ENCODE data around the gene FBXO24. TPM values are rescaled to one million over a fixed set of nuclear protein-coding genes. Genes with fewer than 3 reads are reported as not detected.

FBXO24 gene
- total and polyA plus RNA-seq, 7 experiments from 2014 or later = 0.75 to 3.1 (median 2.0) TPM

- Mint-ChIP-seq H3K4me3 (no peak overlapping the region), H3K4me1 (peaks cover 19 to 42% (median 29%) of the 10 kb centered on the region in 7 donors), H3K9me3 (no peaks in the 10 kb centered on the region), H3K27ac (peak overlapping the region in 5 of 9 donors; percentile 2 to 75 (median 52)), H3K36me3 (peaks cover 0 to 4% (median 4%) of the 10 kb centered on the region in 5 donors), H3K27me3 (peaks cover 0 to 4% (median 0%) of the 10 kb centered on the region in 5 donors)
- ATAC-seq (no peak), DNase-seq (no peak)
- H3K4me3 ChIP-seq (ENCODE audit: low read length) = no peak overlapping the region
- intact Hi-C loops (cut with micrococcal nuclease) = no loop called here
- no peak overlapping the region for H3K27ac ChIP-seq (ENCODE audit: low read depth, low read length)
- no peaks in the 10 kb centered on the region for H3K27me3 ChIP-seq (ENCODE audit: control insufficient read depth in 2 of 2, insufficient read depth in 2 of 2, low read length in 2 of 2)
- H3K36me3 ChIP-seq (ENCODE audit: control insufficient read depth in 2 of 3, insufficient read depth in 3 of 3, low read length in 3 of 3) = peaks cover 0 to 18% (median 0%) of the 10 kb centered on the region in 3 experiments
- H3K4me1 ChIP-seq (ENCODE audit: control insufficient read depth in 2 of 2, insufficient read depth in 2 of 2, low read length in 2 of 2) = peaks cover 24 to 33% of the 10 kb centered on the region in 2 donors
- ChIA-PET POLR2A (interaction anchor here (1.3 to 12.4 kb wide), 3 partner anchors 8 to 114 kb away, joined by 4 to 173 read pairs (median 9); partner anchors contain the start of genes FBXO24, LRCH4 and SAP25), CTCF (interaction anchor here (0.6 to 8.0 kb wide), 13 partner anchors 12 to 158 kb away, joined by 3 to 65 read pairs (median 4); partner anchors contain the start of genes FBXO24 and LRCH4)
- H3K9me3 ChIP-seq (ENCODE audit: control insufficient read depth in 2 of 3, low read length in 3 of 3) = no peaks in the 10 kb centered on the region
Measured at GRCh38 chr7:100566018-100566531, 20.1 kb upstream of the FBXO24 start.

GRCh38 chr7:100567031-100567730, 18.9 kb upstream of the FBXO24 start:
- H3K27ac Mint-ChIP-seq = peak overlapping the region in 8 of 9 donors; percentile 10 to 81 (median 56)
- DNase-seq (no peak), ATAC-seq (no peak)
- no peaks in the 10 kb centered on the region for H3K9me3 ChIP-seq (ENCODE audit: control insufficient read depth in 2 of 3, low read length in 3 of 3)
- ChIA-PET CTCF (interaction anchor here (0.7 to 1.8 kb wide), 5 partner anchors 10 to 138 kb away, joined by 3 to 7 read pairs (median 3); no protein-coding TSS in a partner anchor), POLR2A (interaction anchor here (1.7 to 12.4 kb wide), 3 partner anchors 18 to 113 kb away, joined by 3 to 173 read pairs (median 9); partner anchors contain the start of genes FBXO24 and LRCH4)
- no peak overlapping the region for H3K4me3 ChIP-seq (ENCODE audit: low read length)
- no peaks in the 10 kb centered on the region for H3K9me3 Mint-ChIP-seq
- H3K4me3 Mint-ChIP-seq = no peak overlapping the region
- H3K27ac ChIP-seq (ENCODE audit: low read depth, low read length) = peak overlapping the region; percentile 35
- H3K36me3 Mint-ChIP-seq = peaks cover 0 to 10% (median 4%) of the 10 kb centered on the region in 5 donors
- H3K27me3 ChIP-seq (ENCODE audit: control insufficient read depth in 2 of 2, insufficient read depth in 2 of 2, low read length in 2 of 2) = no peaks in the 10 kb centered on the region
- peaks cover 25 to 35% of the 10 kb centered on the region in 2 donors for H3K4me1 ChIP-seq (ENCODE audit: control insufficient read depth in 2 of 2, insufficient read depth in 2 of 2, low read length in 2 of 2)
- peaks cover 19 to 53% (median 35%) of the 10 kb centered on the region in 7 donors for H3K4me1 Mint-ChIP-seq
- intact Hi-C loops (cut with micrococcal nuclease) = no loop called here
- peaks cover 0 to 4% (median 0%) of the 10 kb centered on the region in 5 donors for H3K27me3 Mint-ChIP-seq
- H3K36me3 ChIP-seq (ENCODE audit: control insufficient read depth in 2 of 3, insufficient read depth in 3 of 3, low read length in 3 of 3) = peaks cover 0 to 17% (median 0%) of the 10 kb centered on the region in 3 experiments

- peaks cover 0 to 4% (median 0%) of the 10 kb centered on the region in 5 donors for H3K27me3 Mint-ChIP-seq
- H3K9me3 Mint-ChIP-seq = no peaks in the 10 kb centered on the region
- Histone ChIP-seq H3K27ac (ENCODE audit: low read depth, low read length) (peak overlapping the region; percentile 35), H3K4me1 (ENCODE audit: control insufficient read depth in 2 of 2, insufficient read depth in 2 of 2, low read length in 2 of 2) (peaks cover 25 to 35% of the 10 kb centered on the region in 2 donors), H3K36me3 (ENCODE audit: control insufficient read depth in 2 of 3, insufficient read depth in 3 of 3, low read length in 3 of 3) (peaks cover 0 to 17% (median 0%) of the 10 kb centered on the region in 3 experiments), H3K4me3 (ENCODE audit: low read length) (no peak overlapping the region), H3K27me3 (ENCODE audit: control insufficient read depth in 2 of 2, insufficient read depth in 2 of 2, low read length in 2 of 2) (no peaks in the 10 kb centered on the region), H3K9me3 (ENCODE audit: control insufficient read depth in 2 of 3, low read length in 3 of 3) (no peaks in the 10 kb centered on the region)
- peaks cover 0 to 10% (median 3%) of the 10 kb centered on the region in 5 donors for H3K36me3 Mint-ChIP-seq
- no peak overlapping the region for H3K4me3 Mint-ChIP-seq
- no peak for ATAC-seq
- intact Hi-C loops (cut with micrococcal nuclease) = no loop called here
- no peak for DNase-seq
- peak overlapping the region in 7 of 9 donors; percentile 31 to 81 (median 50) for H3K27ac Mint-ChIP-seq
- POLR2A ChIA-PET = interaction anchor here (1.7 to 12.4 kb wide), 2 partner anchors 18 to 19 kb away, joined by 3 to 173 read pairs; partner anchors contain the start of genes FBXO24 and LRCH4
- peaks cover 19 to 54% (median 35%) of the 10 kb centered on the region in 7 donors for H3K4me1 Mint-ChIP-seq
- CTCF ChIA-PET = interaction anchor here (0.7 to 1.8 kb wide), 4 partner anchors 10 to 137 kb away, joined by 3 to 7 read pairs (median 4); no protein-coding TSS in a partner anchor
Measured at GRCh38 chr7:100567751-100568175, 18.4 kb upstream of the FBXO24 start.

- intact Hi-C loops (cut with micrococcal nuclease) = no loop called here
- Mint-ChIP-seq H3K9me3 (no peaks in the 10 kb centered on the region), H3K27ac (peak overlapping the region in 8 of 9 donors; percentile 38 to 92 (median 84)), H3K27me3 (peaks cover 0 to 4% (median 0%) of the 10 kb centered on the region in 5 donors), H3K4me3 (peak overlapping the region in 5 of 10 donors; percentile 3 to 78 (median 70)), H3K36me3 (peaks cover 0 to 10% (median 0%) of the 10 kb centered on the region in 5 donors), H3K4me1 (peaks cover 19 to 54% (median 35%) of the 10 kb centered on the region in 7 donors)
- H3K4me3 ChIP-seq (ENCODE audit: low read length) = no peak overlapping the region
- POLR2A ChIA-PET = interaction anchor here (1.0 to 12.4 kb wide), 4 partner anchors 17 to 124 kb away, joined by 3 to 173 read pairs (median 5); partner anchors contain the start of genes FBXO24 and LRCH4
- no peaks in the 10 kb centered on the region for H3K27me3 ChIP-seq (ENCODE audit: control insufficient read depth in 2 of 2, insufficient read depth in 2 of 2, low read length in 2 of 2)
- peaks cover 25 to 35% of the 10 kb centered on the region in 2 donors for H3K4me1 ChIP-seq (ENCODE audit: control insufficient read depth in 2 of 2, insufficient read depth in 2 of 2, low read length in 2 of 2)
- peak overlapping the region; percentile 9 for H3K27ac ChIP-seq (ENCODE audit: low read depth, low read length)
- DNase-seq (no peak), ATAC-seq (no peak)
- CTCF ChIA-PET = interaction anchor here (0.7 to 1.8 kb wide), 4 partner anchors 16 to 52 kb away, joined by 4 to 8 read pairs (median 6); partner anchors contain the start of genes FBXO24 and LRCH4
- H3K36me3 ChIP-seq (ENCODE audit: control insufficient read depth in 2 of 3, insufficient read depth in 3 of 3, low read length in 3 of 3) = peaks cover 0 to 17% (median 0%) of the 10 kb centered on the region in 3 experiments
- no peaks in the 10 kb centered on the region for H3K9me3 ChIP-seq (ENCODE audit: control insufficient read depth in 2 of 3, low read length in 3 of 3)
Measured at GRCh38 chr7:100568176-100568895, 17.8 kb upstream of the FBXO24 start.

- Histone ChIP-seq H3K9me3 (ENCODE audit: control insufficient read depth in 2 of 3, low read length in 3 of 3) (no peaks in the 10 kb centered on the region), H3K27ac (ENCODE audit: low read depth, low read length) (peak overlapping the region; percentile 59), H3K4me3 (ENCODE audit: low read length) (peak overlapping the region; percentile 51), H3K4me1 (ENCODE audit: control insufficient read depth in 2 of 2, insufficient read depth in 2 of 2, low read length in 2 of 2) (peaks cover 25 to 32% of the 10 kb centered on the region in 2 donors), H3K27me3 (ENCODE audit: control insufficient read depth in 2 of 2, insufficient read depth in 2 of 2, low read length in 2 of 2) (no peaks in the 10 kb centered on the region), H3K36me3 (ENCODE audit: control insufficient read depth in 2 of 3, insufficient read depth in 3 of 3, low read length in 3 of 3) (peaks cover 0 to 22% (median 0%) of the 10 kb centered on the region in 3 experiments)
- Mint-ChIP-seq H3K27me3 (peaks cover 0 to 4% (median 0%) of the 10 kb centered on the region in 5 donors), H3K9me3 (no peaks in the 10 kb centered on the region), H3K4me3 (peak overlapping the region; percentile 3 to 78 (median 70)), H3K36me3 (peaks cover 0 to 10% (median 0%) of the 10 kb centered on the region in 5 donors), H3K27ac (peak overlapping the region; percentile 62 to 92 (median 83)), H3K4me1 (peaks cover 12 to 49% (median 30%) of the 10 kb centered on the region in 7 donors)
- POLR2A ChIA-PET = interaction anchor here (0.7 to 12.4 kb wide), 5 partner anchors 16 to 123 kb away, joined by 3 to 173 read pairs (median 4); partner anchors contain the start of genes FBXO24 and LRCH4
- CTCF ChIA-PET = interaction anchor here (1.3 to 1.8 kb wide), 3 partner anchors 15 to 20 kb away, joined by 5 to 8 read pairs (median 7); partner anchors contain the start of genes FBXO24 and LRCH4
- peak in 5 of 9 donors; percentile 31 to 47 (median 38) for DNase-seq
- ATAC-seq = peak; percentile 45
- intact Hi-C loops (cut with micrococcal nuclease) = loop anchor here in 1 of 2 donors (1.0 kb wide), 1 partner anchor 14 kb away; no protein-coding TSS in a partner anchor
Measured at GRCh38 chr7:100568896-100569844, 17.0 kb upstream of the FBXO24 start.
